Measurements from ENCODE around the gene TEPSIN.

The TEPSIN gene

GRCh38 chr17:81250286-81251093, 11.6 kb upstream of the TEPSIN start:
- TF ChIP-seq ZFP30 (CRISPR knock-in tag; IDR thresholded peaks at IDR 0.05) (no peak), SNAI2 (CRISPR knock-in tag; IDR thresholded peaks at IDR 0.05) (no peak), PPARA (CRISPR knock-in tag; IDR thresholded peaks at IDR 0.05; ENCODE audit: borderline replicate concordance) (no peak), TCF4 (CRISPR knock-in tag; IDR thresholded peaks at IDR 0.05; ENCODE audit: borderline replicate concordance) (no peak), ZNF70 (CRISPR knock-in tag; IDR thresholded peaks at IDR 0.05) (no peak), ZNF565 (CRISPR knock-in tag; conservative IDR thresholded peaks at IDR 0.05; ENCODE audit: low read depth) (no peak), ESRRG (CRISPR knock-in tag; IDR thresholded peaks at IDR 0.05) (no peak)
- no peak for ATAC-seq

GRCh38 chr17:81249223-81250040, 10.6 kb upstream of the TEPSIN start:
- TF ChIP-seq TOX (CRISPR knock-in tag; IDR thresholded peaks at IDR 0.05; ENCODE audit: borderline replicate concordance) (no peak), OSR1 (CRISPR knock-in tag; IDR thresholded peaks at IDR 0.05) (no peak), CREB5 (CRISPR knock-in tag; IDR thresholded peaks at IDR 0.05; ENCODE audit: low read depth) (no peak), ZC3H10 (CRISPR knock-in tag; IDR thresholded peaks at IDR 0.05) (no peak), BACH2 (CRISPR knock-in tag; IDR thresholded peaks at IDR 0.05; ENCODE audit: borderline replicate concordance) (no peak), PATZ1 (CRISPR knock-in tag; IDR thresholded peaks at IDR 0.05; ENCODE audit: borderline replicate concordance) (no peak), GLIS3 (CRISPR knock-in tag; IDR thresholded peaks at IDR 0.05) (no peak), ZNF8 (CRISPR knock-in tag; IDR thresholded peaks at IDR 0.05) (no peak), ISL1 (CRISPR knock-in tag; IDR thresholded peaks at IDR 0.05) (no peak), TSHZ2 (CRISPR knock-in tag; IDR thresholded peaks at IDR 0.05) (no peak), ZFP30 (CRISPR knock-in tag; IDR thresholded peaks at IDR 0.05) (no peak)
- no peak for ATAC-seq

DNA sequence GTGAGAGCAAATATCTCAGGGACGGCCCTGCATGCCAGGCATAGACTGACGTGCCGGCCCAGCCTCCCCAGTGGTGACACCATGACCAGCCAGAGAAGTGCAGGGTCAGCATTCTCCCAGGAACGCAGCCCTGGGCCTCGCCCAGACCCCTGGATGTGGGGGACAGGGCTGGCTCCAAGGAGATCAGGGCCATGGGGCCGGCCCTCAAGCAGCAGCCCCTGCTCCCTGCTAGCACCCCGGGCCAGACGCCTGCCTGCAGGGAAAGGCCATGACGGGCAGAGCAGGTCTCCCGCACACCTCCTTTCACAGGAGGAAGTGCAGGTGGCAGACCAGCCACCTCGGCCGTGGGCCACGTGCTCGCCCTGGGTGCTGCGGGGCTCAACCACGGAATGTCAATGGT, 9.8 kb upstream of the TEPSIN start:
- TF ChIP-seq ZNF565 (CRISPR knock-in tag; conservative IDR thresholded peaks at IDR 0.05; ENCODE audit: low read depth) = no peak
- TF ChIP-seq TCF4 (CRISPR knock-in tag; IDR thresholded peaks at IDR 0.05; ENCODE audit: borderline replicate concordance) = no peak
- TF ChIP-seq ESRRG (CRISPR knock-in tag; IDR thresholded peaks at IDR 0.05) = no peak
- no peak for TF ChIP-seq SNAI2 (CRISPR knock-in tag; IDR thresholded peaks at IDR 0.05)
- no peak for TF ChIP-seq OSR1 (CRISPR knock-in tag; IDR thresholded peaks at IDR 0.05)
- TF ChIP-seq BACH2 (CRISPR knock-in tag; IDR thresholded peaks at IDR 0.05; ENCODE audit: borderline replicate concordance) = no peak
- TF ChIP-seq TSHZ2 (CRISPR knock-in tag; IDR thresholded peaks at IDR 0.05) = no peak
- no peak for TF ChIP-seq CREB5 (CRISPR knock-in tag; IDR thresholded peaks at IDR 0.05; ENCODE audit: low read depth)
- no peak for TF ChIP-seq PPARA (CRISPR knock-in tag; IDR thresholded peaks at IDR 0.05; ENCODE audit: borderline replicate concordance)
- TF ChIP-seq ZNF70 (CRISPR knock-in tag; IDR thresholded peaks at IDR 0.05) = no peak
- no peak for TF ChIP-seq ZNF8 (CRISPR knock-in tag; IDR thresholded peaks at IDR 0.05)
- TF ChIP-seq ISL1 (CRISPR knock-in tag; IDR thresholded peaks at IDR 0.05) = no peak
- TF ChIP-seq PATZ1 (CRISPR knock-in tag; IDR thresholded peaks at IDR 0.05; ENCODE audit: borderline replicate concordance) = no peak
- TF ChIP-seq POU6F1 (CRISPR knock-in tag; IDR thresholded peaks at IDR 0.05; ENCODE audit: borderline replicate concordance, low read depth) = no peak
- no peak for ATAC-seq

All from SK-N-SH treated with all-trans-retinoic acid at 6 μM for 48 hours (cell line).